Measurements from ENCODE around the gene DNAJC9. TPM values are rescaled to one million over a fixed set of nuclear protein-coding genes. Genes with fewer than 3 reads are reported as not detected.

Gene DNAJC9
- polyA plus RNA-seq, 4 donors, result 27.8 to 39.3 (median 35.0) TPM

DNA sequence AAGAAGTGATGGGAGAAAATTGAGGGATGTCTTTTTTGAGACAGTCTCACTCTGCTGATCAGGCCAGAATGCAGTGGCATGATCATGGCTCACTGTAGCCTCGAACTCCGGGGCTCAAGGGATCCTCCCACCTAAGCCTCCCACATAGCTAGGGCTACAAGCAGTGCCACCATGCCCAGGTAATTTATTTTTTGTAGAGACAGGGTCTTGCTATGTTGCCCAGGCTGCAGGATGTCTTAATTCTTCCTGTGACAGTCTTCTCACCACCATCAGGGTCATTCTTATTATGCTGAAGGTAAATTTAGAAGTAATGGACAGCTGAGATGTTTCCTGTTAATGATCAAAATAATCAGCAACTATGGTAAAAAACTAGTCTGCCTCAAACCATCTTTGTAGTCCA lies 7.1 kb downstream of the DNAJC9 start:
- no peak for DNase-seq (ENCODE audit: low read depth in 4 of 4, low spot score in 2 of 4)

GRCh38 chr10:73238990-73239566 lies 8.0 kb downstream of the DNAJC9 start:
- DNase-seq (ENCODE audit: low read depth in 4 of 4, low spot score in 2 of 4), result no peak

- no peak for DNase-seq (ENCODE audit: low read depth in 4 of 4, low spot score in 2 of 4)
These were observed 12.4 kb downstream of the DNAJC9 start for GRCh38 chr10:73234695-73235094.

- no peak for DNase-seq (ENCODE audit: low read depth in 4 of 4, low spot score in 2 of 4)
These were observed 13.2 kb downstream of the DNAJC9 start for GRCh38 chr10:73233883-73234282.

DNA sequence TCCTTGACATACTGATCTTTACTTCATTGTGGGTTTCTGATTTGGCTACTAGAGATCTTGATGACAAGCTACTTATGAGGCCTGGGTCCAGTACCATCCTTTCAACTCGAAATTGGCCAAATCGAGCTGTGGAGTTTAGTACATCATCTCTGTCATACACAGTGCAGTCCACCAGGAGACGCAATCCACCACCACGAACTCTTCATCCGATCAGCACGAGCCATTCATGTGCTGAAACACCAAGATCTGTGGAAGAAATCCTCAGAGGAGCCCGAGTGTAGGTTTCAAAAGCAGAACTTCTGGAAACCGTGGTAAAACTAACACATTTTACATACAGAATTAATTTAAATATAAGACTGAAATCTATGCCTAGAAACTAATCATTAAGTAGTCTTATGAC lies 14.2 kb downstream of the DNAJC9 start:
- no peak for DNase-seq (ENCODE audit: low read depth in 4 of 4, low spot score in 2 of 4)

DNA sequence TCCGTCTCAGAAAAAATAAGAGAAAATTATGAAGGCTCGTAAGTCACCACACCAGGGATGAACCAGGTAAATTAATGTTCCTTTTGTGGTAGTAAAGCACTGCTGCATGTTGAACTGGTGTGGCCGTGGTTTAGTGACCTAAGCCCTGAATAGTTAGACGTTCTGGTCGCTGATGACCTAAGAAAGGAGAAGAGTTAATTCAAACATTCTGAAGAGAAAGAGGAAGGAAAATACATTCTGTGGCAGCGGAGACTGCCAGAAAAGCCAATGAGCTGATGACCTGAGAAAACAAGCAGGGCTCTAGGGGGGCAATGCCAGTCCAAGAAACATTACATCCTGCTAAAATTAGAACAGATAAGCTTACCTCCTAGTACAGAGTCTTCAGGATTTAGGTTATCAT lies 17.5 kb downstream of the DNAJC9 start:
- no peak for DNase-seq (ENCODE audit: low read depth in 4 of 4, low spot score in 2 of 4)

GRCh38 chr10:73228247-73228646 lies 18.8 kb downstream of the DNAJC9 start:
- no peak for DNase-seq (ENCODE audit: low read depth in 4 of 4, low spot score in 2 of 4)

- DNase-seq (ENCODE audit: low read depth in 4 of 4, low spot score in 2 of 4), result no peak
These were observed 20.4 kb downstream of the DNAJC9 start for GRCh38 chr10:73226663-73227062.

DNA sequence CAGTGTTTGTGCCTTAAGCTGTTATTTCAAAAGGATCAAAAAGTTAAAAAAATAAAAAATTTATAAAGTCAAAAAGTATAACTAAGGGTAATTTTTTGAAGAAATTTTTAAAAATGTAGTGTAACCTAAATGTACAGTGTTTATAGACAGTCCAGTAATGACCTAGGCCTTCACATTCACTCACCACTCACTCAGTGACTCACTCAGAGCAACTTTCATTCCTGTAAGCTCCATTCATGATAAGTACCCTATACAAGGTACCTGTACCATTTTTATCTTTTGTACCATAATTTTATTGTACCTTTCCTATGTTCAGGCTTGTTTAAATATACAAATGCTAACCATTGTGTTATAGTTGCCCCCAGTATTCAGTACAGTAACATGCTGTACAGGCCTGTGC lies 21.5 kb downstream of the DNAJC9 start:
- no peak for DNase-seq (ENCODE audit: low read depth in 4 of 4, low spot score in 2 of 4)

- DNase-seq (ENCODE audit: low read depth in 4 of 4, low spot score in 2 of 4), result no peak
These were observed 26.1 kb downstream of the DNAJC9 start for GRCh38 chr10:73220989-73221388.

DNA sequence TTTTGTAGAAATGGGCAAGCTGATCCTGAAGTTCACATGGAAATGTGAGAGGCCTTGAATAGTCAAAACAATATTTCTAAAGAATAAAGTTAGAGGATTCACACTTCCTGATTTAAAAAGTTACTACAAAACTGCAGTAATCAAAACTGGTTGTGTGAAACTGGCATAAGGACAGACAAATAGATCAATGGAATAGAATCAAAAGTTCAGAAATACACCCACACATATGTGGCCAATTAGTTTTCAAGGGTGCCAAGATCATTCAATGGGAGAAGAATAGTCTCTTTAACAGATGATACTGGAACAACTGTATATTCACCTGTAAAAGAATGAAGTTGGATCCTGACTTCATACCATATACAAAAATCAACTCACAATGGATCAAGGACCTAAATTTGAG lies 27.7 kb downstream of the DNAJC9 start:
- DNase-seq (ENCODE audit: low read depth in 4 of 4, low spot score in 2 of 4), result no peak

- no peak for DNase-seq (ENCODE audit: low read depth in 4 of 4, low spot score in 2 of 4)
These were observed 28.4 kb downstream of the DNAJC9 start for GRCh38 chr10:73218431-73219191.

DNA sequence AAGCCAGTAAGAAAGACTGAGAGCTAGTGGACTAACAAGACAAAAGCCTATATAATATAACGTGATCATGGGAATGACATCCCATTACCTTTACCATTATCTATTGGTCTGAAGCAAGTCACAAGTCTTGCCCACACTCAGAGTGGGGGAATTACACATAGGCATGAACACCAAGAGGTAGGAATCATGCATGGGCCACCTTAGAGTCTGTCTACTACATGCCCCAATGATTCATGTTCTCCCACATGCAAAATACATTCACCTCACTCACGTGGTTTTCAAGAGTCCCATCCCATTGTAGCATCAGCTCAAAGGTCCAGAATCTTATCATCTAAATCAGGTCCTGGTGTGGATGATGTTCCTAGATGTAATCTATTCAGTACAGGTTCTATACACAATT lies 29.4 kb downstream of the DNAJC9 start:
- no peak for DNase-seq (ENCODE audit: low read depth in 4 of 4, low spot score in 2 of 4)

DNA sequence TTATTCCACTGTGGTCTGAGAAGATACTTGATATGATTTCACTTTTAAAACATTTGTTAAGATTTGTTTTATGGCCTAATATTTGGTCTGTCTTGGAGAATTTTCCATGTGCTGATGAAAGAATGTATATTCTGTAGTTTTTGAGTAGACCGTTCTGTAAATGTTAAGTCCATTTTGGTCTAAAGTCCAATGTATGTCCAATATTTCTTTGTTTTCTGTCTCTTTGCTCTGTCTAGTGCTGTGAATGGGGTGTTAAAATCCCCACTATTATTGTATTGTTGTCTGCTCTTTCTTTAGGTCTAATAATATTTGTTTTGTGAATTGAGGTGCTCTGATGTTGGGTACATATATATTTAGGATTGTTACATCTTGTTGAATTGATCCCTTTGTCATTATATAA lies 31.3 kb downstream of the DNAJC9 start:
- DNase-seq (ENCODE audit: low read depth in 4 of 4, low spot score in 2 of 4), result no peak

DNA sequence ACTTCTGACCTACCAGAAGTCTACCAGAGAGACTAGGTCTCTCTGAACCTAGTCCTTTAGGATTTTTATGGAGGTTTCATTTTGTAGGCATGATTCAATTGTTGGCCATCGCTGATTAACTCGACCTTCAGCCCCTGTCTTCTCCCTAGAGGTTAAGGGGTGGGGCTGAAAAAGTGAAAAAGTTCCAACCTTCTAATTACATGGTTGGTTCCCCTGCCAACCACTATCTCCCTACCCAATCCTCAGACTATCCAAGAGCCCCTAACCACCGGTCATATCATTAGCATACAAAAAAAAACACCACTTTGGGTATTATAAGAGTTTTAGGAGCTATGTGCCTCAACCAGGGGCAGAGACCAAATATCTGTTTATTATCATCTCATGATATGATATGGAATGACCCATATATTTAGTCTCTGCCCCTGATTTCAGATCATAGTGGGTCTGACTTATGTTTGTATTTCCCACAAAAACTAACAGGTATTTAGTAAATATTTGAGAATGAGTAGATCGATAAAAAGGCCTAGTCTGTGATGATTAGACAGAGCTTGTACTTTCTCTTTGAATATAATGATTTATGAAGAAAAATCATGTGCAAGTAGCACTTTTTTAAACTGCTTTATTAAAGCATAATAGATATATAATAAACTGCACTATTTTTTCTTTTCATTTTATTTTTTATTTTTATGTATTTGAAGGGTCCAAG lies 35.8 kb downstream of the DNAJC9 start:
- DNase-seq (ENCODE audit: low read depth in 4 of 4, low spot score in 2 of 4), result no peak

DNA sequence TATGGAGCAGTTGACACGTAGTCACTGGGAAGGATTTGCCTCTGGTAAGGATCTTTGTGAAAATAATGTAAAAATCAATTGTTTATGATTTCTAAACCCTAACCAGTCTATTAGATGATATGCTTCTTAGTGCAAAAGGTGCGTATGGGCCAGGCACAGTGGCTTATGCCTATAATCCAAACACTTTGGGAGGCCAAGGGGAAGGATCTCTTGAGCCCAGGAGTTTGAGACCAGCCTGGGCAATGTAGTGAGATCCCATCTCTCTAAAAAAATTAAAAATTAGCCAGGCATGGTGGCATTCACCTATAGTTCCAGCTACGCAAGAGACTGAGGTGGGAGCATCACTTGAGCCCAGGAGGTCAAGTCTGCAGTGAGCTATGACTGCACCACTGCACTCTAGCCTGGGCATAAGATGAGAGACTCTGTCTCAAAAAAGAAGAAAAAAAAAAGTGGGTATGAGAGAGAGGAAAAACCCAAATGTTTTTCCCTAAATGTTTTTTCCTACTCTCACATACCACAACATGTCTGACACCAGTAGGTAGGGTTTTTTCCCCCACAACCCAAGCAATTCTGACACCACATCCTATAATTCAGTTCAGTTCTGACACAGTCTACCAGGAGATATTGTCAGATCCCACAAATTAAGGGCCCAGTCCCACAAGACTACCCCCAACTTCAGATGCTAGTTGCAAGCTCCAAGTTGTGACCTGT lies 36.5 kb downstream of the DNAJC9 start:
- DNase-seq (ENCODE audit: low read depth in 4 of 4, low spot score in 2 of 4), result no peak

- DNase-seq (ENCODE audit: low read depth in 4 of 4, low spot score in 2 of 4), result no peak
These were observed 37.4 kb downstream of the DNAJC9 start for GRCh38 chr10:73209705-73210104.

- DNase-seq (ENCODE audit: low read depth in 4 of 4, low spot score in 2 of 4), result no peak
These were observed 39.2 kb downstream of the DNAJC9 start for GRCh38 chr10:73207883-73208282.

DNA sequence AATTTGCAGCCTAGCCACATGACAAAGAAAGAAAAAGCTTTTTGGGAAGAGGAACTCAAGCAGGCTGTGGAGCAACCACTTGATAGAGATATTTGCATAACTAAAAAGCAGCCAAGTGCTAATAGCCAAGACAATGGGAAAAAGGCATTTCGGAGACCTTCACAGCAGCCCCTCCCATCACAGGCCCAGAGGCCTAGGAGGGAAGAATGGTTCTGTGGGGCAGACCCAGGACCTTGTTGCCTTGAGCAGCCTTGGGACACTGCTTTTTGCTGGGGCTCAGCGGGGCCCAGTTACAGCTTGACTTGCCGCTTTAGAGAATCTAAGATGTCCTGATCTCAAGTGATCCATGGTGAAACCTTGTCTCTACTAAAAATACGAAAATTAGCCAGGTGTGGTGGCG lies 40.7 kb downstream of the DNAJC9 start:
- DNase-seq (ENCODE audit: low read depth in 4 of 4, low spot score in 2 of 4), result no peak

GRCh38 chr10:73205890-73206289 lies 41.2 kb downstream of the DNAJC9 start:
- DNase-seq (ENCODE audit: low read depth in 4 of 4, low spot score in 2 of 4), result no peak

- no peak for DNase-seq (ENCODE audit: low read depth in 4 of 4, low spot score in 2 of 4)
These were observed 42.0 kb downstream of the DNAJC9 start for GRCh38 chr10:73205081-73205480.

Data from left renal cortex interstitium (tissue), 4 donors.